Activated CD4-positive, alpha-beta T cell treated with anti-CD3 and anti-CD28 coated beads, Interleukin-2, amount 10 ng/mL, durations not matched to agents 7 days and 5 days (primary cell): ENCODE measurements around the gene EFL1. TPM values are rescaled to one million over a fixed set of nuclear protein-coding genes. Genes with fewer than 3 reads are reported as not detected.

Experiments
- CTCF ChIA-PET: fragments of 350-600 bp; sonication (Branson Sonifier 250); formaldehyde crosslinking; loops from one replicate; lab custom pipeline; 2021; ENCODE audit warnings: antibody characterized with exemption; lab: Charles Lee
- POLR2A ChIA-PET: fragments of 350-600 bp; sonication (Branson Sonifier 250); formaldehyde crosslinking; loops from one replicate; lab custom pipeline; 2021; ENCODE audit warnings: antibody characterized with exemption; lab: Charles Lee
- DNase-seq: peaks from one replicate; pipeline ENCODE4 v3.0.0-alpha.2; 2020
- H3K27ac Mint-ChIP-seq: one replicate; pipeline ENCODE4 v1.8.0; 2021; ENCODE audit warnings: mild to moderate bottlenecking, moderate library complexity, mixed read lengths
- H3K27me3 Mint-ChIP-seq: one replicate; pipeline ENCODE4 v1.8.0; 2021; ENCODE audit warnings: mixed read lengths
- H3K36me3 Mint-ChIP-seq: one replicate; pipeline ENCODE4 v1.8.0; 2021; ENCODE audit warnings: low read depth, mixed read lengths
- H3K4me1 Mint-ChIP-seq: one replicate; pipeline ENCODE4 v1.8.0; 2021; ENCODE audit warnings: mixed read lengths
- H3K4me3 Mint-ChIP-seq: one replicate; pipeline ENCODE4 v1.8.0; 2021; ENCODE audit warnings: mild to moderate bottlenecking, moderate library complexity, mixed read lengths
- H3K9me3 Mint-ChIP-seq: one replicate; pipeline ENCODE4 v1.8.0; 2021; ENCODE audit warnings: mixed read lengths
- total RNA-seq, 2 experiments: library from RNA; stranded (reverse); gene quantifications; one replicate each; pipeline ENCODE4 v1.2.3, GENCODE V29; 2021

EFL1 gene
- total RNA-seq, 2 experiments from 2014 or later, result 28.4 to 31.6 TPM

- no peak overlapping the region for H3K27ac Mint-ChIP-seq
- H3K4me3 Mint-ChIP-seq, result no peak overlapping the region
- no peak for DNase-seq
- H3K9me3 Mint-ChIP-seq, result no peaks in the 10 kb centered on the region
- no peaks in the 10 kb centered on the region for H3K27me3 Mint-ChIP-seq
- H3K4me1 Mint-ChIP-seq, result no peaks in the 10 kb centered on the region
- CTCF ChIA-PET, result interaction anchor here (1.5 kb wide), 1 partner anchor 35 kb away, joined by 4 read pairs; no protein-coding TSS in a partner anchor
- POLR2A ChIA-PET, result no interaction called here
- no peaks in the 10 kb centered on the region for H3K36me3 Mint-ChIP-seq
Measured at GRCh38 chr15:82117296-82117695, 145.2 kb downstream of the EFL1 start.

GRCh38 chr15:82114660-82115059, 147.9 kb downstream of the EFL1 start:
- ChIA-PET CTCF (no interaction called here), POLR2A (no interaction called here)
- Mint-ChIP-seq H3K9me3 (no peaks in the 10 kb centered on the region), H3K4me3 (no peak overlapping the region), H3K27me3 (no peaks in the 10 kb centered on the region), H3K4me1 (no peaks in the 10 kb centered on the region), H3K36me3 (no peaks in the 10 kb centered on the region), H3K27ac (no peak overlapping the region)
- no peak for DNase-seq

DNA sequence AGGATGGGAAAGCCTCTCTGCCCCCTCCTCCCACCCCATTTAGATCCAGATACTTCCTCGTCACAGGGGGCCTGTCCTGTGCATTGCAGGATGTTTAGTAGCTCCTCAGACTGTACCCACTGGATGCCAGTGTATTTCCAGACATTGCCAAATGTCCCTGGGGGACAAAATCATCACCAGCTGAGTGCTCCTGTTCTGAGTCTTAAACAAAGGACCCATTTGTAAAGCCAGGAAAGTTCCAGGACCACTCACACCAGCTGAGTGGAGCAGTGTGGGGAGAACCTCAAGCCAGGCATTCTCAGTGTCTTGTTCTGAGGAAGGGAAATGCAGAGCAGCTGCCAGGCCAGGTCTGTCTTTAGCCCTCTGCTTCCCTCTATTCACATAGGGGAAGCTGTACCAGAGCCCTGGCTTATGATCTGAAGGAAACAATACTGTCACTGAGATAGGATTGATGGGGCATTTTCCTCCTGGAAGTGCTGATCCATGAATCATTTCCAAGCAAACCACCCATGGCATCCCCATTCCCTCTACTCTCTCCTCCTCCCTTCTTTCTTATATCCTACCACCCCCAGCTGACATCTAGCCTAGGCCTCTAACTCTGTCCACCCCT, 149.3 kb downstream of the EFL1 start:
- no peaks in the 10 kb centered on the region for H3K4me1 Mint-ChIP-seq
- DNase-seq, result no peak
- H3K4me3 Mint-ChIP-seq, result no peak overlapping the region
- no peaks in the 10 kb centered on the region for H3K27me3 Mint-ChIP-seq
- ChIA-PET CTCF (no interaction called here), POLR2A (no interaction called here)
- H3K9me3 Mint-ChIP-seq, result no peaks in the 10 kb centered on the region
- H3K27ac Mint-ChIP-seq, result no peak overlapping the region
- H3K36me3 Mint-ChIP-seq, result no peaks in the 10 kb centered on the region

DNA sequence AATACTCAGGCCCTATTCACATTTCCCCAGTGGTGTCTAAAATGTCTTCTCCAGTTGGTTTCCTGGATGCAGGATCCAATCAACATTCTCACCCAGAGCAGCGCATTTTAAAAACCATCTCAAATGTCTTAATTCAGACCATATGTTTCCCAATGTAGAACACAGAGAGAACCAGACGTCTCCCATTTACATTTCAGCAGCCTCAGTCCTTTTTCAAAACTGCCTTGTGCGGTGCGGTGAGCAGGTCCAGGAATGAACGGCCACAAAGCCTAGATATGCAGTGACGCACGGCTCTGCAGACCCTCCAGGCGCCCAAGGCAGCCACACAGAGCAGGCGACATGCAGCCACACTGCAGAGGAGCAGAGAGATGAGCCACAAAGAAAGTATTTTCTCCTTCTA, 150.6 kb downstream of the EFL1 start:
- Mint-ChIP-seq H3K27ac (no peak overlapping the region), H3K36me3 (no peaks in the 10 kb centered on the region), H3K27me3 (no peaks in the 10 kb centered on the region), H3K9me3 (no peaks in the 10 kb centered on the region), H3K4me1 (no peaks in the 10 kb centered on the region), H3K4me3 (no peak overlapping the region)
- ChIA-PET POLR2A (no interaction called here), CTCF (interaction anchor here (0.6 kb wide), 1 partner anchor 1127 kb away, joined by 3 read pairs; no protein-coding TSS in a partner anchor)
- no peak for DNase-seq

GRCh38 chr15:82110144-82110543, 152.4 kb downstream of the EFL1 start:
- Mint-ChIP-seq H3K27ac (no peak overlapping the region), H3K4me3 (no peak overlapping the region), H3K4me1 (no peaks in the 10 kb centered on the region), H3K27me3 (no peaks in the 10 kb centered on the region), H3K9me3 (no peaks in the 10 kb centered on the region), H3K36me3 (no peaks in the 10 kb centered on the region)
- CTCF ChIA-PET, result no interaction called here
- no peak for DNase-seq
- POLR2A ChIA-PET, result no interaction called here

GRCh38 chr15:82108489-82109078, 153.9 kb downstream of the EFL1 start:
- Mint-ChIP-seq H3K36me3 (no peaks in the 10 kb centered on the region), H3K4me1 (no peaks in the 10 kb centered on the region), H3K27ac (no peak overlapping the region), H3K4me3 (no peak overlapping the region), H3K9me3 (no peaks in the 10 kb centered on the region), H3K27me3 (no peaks in the 10 kb centered on the region)
- peak; percentile 74 for DNase-seq
- CTCF ChIA-PET, result interaction anchor here (0.6 to 1.3 kb wide), 9 partner anchors 8 to 92 kb away, joined by 3 read pairs; no protein-coding TSS in a partner anchor
- POLR2A ChIA-PET, result no interaction called here

DNA sequence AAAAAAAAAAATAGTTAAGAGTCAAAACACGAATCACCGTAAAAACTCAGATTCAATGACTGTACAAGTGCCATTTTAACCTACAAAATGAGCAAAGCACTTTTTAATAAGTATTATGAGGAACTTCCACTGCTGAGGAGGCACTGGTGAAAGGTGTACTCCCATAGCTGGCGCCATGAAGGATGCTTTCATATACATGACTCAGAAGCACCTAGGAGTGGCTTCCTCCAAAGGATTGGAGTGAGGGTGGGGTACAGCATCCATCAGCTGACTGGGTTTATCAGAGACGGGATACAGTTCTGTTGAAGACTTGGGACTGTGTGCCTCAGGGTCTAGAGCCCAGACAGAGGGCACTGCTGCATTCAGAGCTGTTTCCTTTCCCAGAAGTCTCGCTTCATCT, 155.9 kb downstream of the EFL1 start:
- no peak overlapping the region for H3K4me3 Mint-ChIP-seq
- no peak overlapping the region for H3K27ac Mint-ChIP-seq
- no peaks in the 10 kb centered on the region for H3K4me1 Mint-ChIP-seq
- POLR2A ChIA-PET, result no interaction called here
- no peaks in the 10 kb centered on the region for H3K27me3 Mint-ChIP-seq
- no peak for DNase-seq
- no peaks in the 10 kb centered on the region for H3K36me3 Mint-ChIP-seq
- CTCF ChIA-PET, result no interaction called here
- H3K9me3 Mint-ChIP-seq, result no peaks in the 10 kb centered on the region

DNA sequence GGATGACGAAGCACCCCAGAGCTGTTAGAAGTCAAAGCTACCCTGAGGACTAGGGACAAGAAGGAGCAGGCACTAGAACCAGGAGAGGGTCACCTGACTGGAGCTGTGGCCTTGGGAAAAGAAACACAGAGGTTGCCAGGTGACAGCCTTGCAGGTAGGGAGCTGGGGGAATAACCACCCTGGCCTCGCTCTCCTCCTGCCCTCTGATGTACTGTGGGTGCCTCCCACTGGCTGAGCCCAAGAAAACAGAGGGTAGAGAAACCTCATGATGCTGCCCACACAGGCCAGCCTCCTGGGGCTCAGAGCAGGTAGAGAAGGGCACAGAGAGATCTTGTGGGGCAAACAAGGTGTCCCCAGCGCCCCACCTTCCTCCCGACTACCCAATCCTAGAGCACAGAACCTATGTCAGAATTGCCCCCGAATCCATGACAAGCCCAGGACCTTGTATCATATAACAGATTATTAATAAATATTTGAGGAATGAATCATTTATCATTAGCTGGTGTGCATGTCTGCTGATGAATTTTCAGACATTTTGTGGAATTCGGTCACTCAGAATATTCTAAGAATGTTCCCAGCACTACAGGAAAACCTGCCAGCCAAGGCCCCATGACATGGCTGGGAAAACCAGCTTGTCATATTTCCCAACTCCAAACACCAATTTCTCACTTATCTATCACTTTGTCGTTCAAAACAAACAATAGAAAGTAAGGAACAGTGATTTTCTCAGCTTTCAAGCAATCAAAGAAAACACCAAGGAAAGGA, 156.9 kb downstream of the EFL1 start:
- no peak for DNase-seq
- Mint-ChIP-seq H3K4me3 (no peak overlapping the region), H3K27me3 (no peaks in the 10 kb centered on the region), H3K36me3 (no peaks in the 10 kb centered on the region), H3K27ac (no peak overlapping the region), H3K4me1 (no peaks in the 10 kb centered on the region), H3K9me3 (no peaks in the 10 kb centered on the region)
- ChIA-PET CTCF (no interaction called here), POLR2A (no interaction called here)

DNA sequence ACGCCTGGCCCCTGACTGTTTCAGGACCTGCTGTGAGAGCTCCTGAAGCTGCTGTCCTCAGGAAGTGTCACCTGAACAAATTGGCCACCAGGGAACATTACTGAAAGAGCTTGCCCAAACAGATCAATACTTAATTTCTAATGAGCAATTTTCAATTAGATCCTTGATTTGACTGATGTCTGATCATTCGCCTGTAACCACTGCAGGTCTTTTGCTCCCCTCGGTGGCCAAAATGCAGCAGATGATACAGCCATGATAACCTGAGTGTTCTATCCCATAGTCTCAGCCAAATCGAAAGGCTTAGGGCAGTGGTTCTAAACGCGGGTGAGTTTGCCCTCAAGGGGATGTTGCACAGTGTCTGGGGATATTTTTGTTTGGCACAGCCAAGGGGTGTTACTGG, 159.1 kb downstream of the EFL1 start:
- ChIA-PET CTCF (interaction anchor here (0.7 kb wide), 1 partner anchor 39 kb away, joined by 3 read pairs; no protein-coding TSS in a partner anchor), POLR2A (no interaction called here)
- Mint-ChIP-seq H3K27me3 (no peaks in the 10 kb centered on the region), H3K4me3 (no peak overlapping the region), H3K27ac (no peak overlapping the region), H3K36me3 (no peaks in the 10 kb centered on the region), H3K4me1 (no peaks in the 10 kb centered on the region), H3K9me3 (no peaks in the 10 kb centered on the region)
- DNase-seq, result no peak

DNA sequence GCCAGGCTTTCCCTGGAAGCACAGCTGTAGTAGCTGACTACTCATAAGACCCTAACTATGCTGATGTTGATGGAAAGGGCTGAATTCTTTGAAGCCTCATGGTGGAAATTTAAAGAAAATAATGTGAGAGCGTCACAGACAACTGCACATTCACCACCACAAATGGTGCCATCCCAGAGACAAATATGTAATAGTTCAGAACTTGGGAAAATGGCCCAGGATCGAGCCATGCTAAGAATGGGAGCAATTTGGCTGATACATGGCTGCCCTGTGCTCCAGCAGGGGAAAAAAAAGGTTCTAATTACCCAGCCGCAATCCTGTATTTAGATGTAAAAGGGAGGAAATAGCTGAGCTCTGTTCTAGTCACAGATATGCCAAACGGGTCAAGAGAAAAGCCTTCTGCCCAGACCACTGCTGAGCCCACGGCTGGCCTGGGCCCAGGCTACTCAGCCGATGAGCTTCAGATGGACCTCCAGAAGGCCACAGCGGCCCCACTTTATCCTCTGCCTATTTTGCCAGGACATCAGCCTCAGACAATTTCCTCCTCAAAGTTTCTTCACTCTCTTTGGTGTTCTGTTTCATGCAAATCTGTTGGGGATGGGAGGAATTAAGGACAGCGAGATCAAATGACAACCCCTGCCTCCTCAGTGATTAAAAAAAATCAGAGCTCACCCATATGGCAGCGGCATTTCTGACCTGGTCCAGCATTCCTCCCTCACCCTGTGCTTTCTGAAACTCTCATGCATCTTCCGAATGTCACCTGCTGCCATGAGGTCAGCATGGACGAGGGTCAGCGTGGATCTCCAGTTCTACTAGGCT, 162.2 kb downstream of the EFL1 start:
- no peaks in the 10 kb centered on the region for H3K4me1 Mint-ChIP-seq
- no peak overlapping the region for H3K27ac Mint-ChIP-seq
- no peaks in the 10 kb centered on the region for H3K27me3 Mint-ChIP-seq
- ChIA-PET CTCF (interaction anchor here (1.4 kb wide), 1 partner anchor 8 kb away, joined by 3 read pairs; no protein-coding TSS in a partner anchor), POLR2A (no interaction called here)
- H3K4me3 Mint-ChIP-seq, result no peak overlapping the region
- no peaks in the 10 kb centered on the region for H3K9me3 Mint-ChIP-seq
- no peak for DNase-seq
- H3K36me3 Mint-ChIP-seq, result no peaks in the 10 kb centered on the region

DNA sequence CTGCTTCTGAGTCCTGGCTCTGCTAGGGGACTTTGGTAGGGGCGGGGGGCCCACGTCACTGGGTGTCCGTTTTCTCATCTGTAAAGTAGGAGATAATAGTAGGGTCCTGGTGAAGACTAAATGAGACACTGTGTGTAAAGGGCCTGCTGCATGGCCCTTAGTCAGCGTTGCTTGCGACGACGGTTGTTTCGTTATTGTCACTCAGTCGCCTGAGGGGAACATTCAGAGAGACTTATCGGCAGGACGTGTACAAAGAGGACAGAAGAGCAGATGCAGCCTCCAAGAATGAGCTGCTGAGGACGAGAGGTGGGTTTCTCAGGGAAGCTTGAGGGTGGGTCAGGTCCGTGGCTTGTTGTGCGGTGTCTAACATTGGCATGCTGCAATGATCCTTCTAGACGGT, 163.9 kb downstream of the EFL1 start:
- no peak overlapping the region for H3K4me3 Mint-ChIP-seq
- H3K9me3 Mint-ChIP-seq, result no peaks in the 10 kb centered on the region
- H3K27ac Mint-ChIP-seq, result no peak overlapping the region
- DNase-seq, result no peak
- no peaks in the 10 kb centered on the region for H3K27me3 Mint-ChIP-seq
- ChIA-PET POLR2A (no interaction called here), CTCF (no interaction called here)
- H3K4me1 Mint-ChIP-seq, result no peaks in the 10 kb centered on the region
- no peaks in the 10 kb centered on the region for H3K36me3 Mint-ChIP-seq

DNA sequence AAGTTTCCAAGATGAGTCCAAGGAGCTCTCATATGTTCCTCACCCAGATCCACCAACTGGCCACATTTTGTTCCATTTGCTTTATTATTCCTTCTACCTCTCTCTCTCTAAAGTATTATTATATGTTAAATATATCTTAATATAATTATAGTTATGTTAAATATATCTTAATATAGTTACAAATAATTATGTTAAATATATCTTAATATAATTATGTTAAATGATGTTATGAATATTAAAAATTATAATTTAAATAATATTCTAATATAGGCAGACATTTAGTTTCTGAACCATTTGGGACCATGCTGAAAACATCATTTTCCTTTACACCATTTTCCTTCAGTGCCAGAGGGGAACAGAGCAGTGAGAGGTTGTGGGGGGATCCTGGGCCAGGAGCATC, 166.7 kb downstream of the EFL1 start:
- Mint-ChIP-seq H3K4me1 (no peaks in the 10 kb centered on the region), H3K36me3 (no peaks in the 10 kb centered on the region), H3K9me3 (no peaks in the 10 kb centered on the region), H3K27me3 (no peaks in the 10 kb centered on the region), H3K27ac (no peak overlapping the region), H3K4me3 (no peak overlapping the region)
- CTCF ChIA-PET, result interaction anchor here (0.8 to 1.5 kb wide), 2 partner anchors 12 to 23 kb away, joined by 3 read pairs; no protein-coding TSS in a partner anchor
- no peak for DNase-seq
- POLR2A ChIA-PET, result no interaction called here
